ENCODE measurements around the gene SAP25.

DNA sequence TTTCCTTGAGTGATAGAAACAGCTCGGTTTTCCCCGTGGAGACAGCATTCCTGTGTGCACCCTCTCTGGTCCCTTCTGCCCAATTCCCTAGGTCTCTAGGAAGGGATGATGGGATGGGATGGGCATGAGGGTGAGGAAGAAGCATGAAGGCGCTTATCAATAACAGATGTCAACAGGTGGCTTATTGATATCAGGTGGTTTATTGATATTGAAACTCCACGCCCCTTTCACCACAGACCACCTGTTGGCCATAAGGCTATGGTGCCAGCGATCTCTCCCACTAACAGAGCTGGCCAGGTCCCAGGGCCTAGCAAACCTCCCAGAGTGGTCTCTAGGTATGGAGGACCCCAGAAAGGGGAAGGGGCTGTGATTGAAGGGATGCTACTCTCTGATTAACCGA lies 46.5 kb upstream of the SAP25 start:
- TF ChIP-seq, protein P1, sequence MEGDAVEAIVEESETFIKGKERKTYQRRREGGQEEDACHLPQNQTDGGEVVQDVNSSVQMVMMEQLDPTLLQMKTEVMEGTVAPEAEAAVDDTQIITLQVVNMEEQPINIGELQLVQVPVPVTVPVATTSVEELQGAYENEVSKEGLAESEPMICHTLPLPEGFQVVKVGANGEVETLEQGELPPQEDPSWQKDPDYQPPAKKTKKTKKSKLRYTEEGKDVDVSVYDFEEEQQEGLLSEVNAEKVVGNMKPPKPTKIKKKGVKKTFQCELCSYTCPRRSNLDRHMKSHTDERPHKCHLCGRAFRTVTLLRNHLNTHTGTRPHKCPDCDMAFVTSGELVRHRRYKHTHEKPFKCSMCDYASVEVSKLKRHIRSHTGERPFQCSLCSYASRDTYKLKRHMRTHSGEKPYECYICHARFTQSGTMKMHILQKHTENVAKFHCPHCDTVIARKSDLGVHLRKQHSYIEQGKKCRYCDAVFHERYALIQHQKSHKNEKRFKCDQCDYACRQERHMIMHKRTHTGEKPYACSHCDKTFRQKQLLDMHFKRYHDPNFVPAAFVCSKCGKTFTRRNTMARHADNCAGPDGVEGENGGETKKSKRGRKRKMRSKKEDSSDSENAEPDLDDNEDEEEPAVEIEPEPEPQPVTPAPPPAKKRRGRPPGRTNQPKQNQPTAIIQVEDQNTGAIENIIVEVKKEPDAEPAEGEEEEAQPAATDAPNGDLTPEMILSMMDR (conservative IDR thresholded peaks at IDR 0.05 in 1 of 2, IDR thresholded peaks at IDR 0.05 in 1 of 2; ENCODE audit: extremely low read depth in 1 of 2, insufficient read depth in 1 of 2, low read depth in 1 of 2, low read length in 2 of 2) = no peak
- TF ChIP-seq EZH2 (IDR thresholded peaks at IDR 0.05; ENCODE audit: borderline replicate concordance, low read length) = no peak

All from mammary epithelial cell (primary cell).